Measurements from ENCODE around the gene GLB1L2.

GRCh38 chr11:134338068-134338467 is 6.3 kb downstream of the GLB1L2 start:
- TF ChIP-seq EZH2phosphoT487 (IDR thresholded peaks at IDR 0.05; ENCODE audit: borderline replicate concordance) (no peak), CTCF (conservative IDR thresholded peaks at IDR 0.05; ENCODE audit: low read length) (no peak)
